ENCODE measurements around the gene LCE3C.
"Not testable (repeated sequence)": the region's sequence is repeated elsewhere in the genome, so short reads cannot be mapped to it uniquely, and the experiment has no call there.

The LCE3C gene, protein sequence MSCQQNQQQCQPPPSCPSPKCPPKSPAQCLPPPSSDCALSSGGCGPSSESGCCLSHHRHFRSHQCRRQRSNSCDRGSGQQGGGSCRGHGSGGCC

DNA sequence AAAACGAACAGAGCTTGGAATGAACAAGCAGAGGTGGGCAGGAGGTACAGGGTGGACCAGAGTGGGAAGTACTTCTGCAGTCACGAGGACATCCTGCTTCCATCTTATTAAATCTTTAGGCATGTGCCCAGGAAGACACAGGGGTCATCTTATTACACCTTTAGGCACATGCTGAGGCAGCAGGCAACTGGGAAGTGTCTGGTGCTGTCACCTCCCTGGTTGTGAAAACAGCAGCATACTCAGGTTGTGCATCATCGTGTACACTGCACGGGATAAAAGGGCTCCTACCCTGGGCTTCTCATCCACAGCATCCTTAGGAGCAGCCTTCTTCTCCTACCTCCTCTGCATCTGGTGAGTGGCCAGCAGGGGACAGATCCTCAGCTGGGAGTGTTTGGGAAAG, at the start of gene LCE3C:
LCE3C (plus strand) TSS at position 301 of the 400 bp plus-strand sequence. CDS start 498 bp downstream, outside the sequence.
- no peak for DNase-seq

DNA sequence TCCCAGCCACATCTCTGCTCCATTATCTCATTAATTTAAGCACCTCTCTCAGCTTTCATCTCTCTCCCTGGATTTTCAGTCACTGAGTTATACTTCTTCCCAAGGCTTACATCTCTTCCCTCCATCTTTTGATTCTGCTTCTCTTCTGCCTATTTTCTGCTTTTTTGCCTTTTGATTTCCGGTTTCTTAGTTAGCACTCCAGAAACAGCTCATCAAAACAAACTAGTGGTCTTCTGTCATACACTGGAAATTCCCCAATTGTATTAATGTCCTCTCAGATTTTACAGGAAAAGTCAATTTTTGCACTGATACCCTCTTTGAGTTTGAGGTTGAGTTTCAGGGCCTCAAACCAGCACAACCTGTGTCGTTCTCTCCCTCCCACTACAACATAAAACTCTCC, 34.9 kb upstream of the LCE3C start:
- no peak for DNase-seq

DNA sequence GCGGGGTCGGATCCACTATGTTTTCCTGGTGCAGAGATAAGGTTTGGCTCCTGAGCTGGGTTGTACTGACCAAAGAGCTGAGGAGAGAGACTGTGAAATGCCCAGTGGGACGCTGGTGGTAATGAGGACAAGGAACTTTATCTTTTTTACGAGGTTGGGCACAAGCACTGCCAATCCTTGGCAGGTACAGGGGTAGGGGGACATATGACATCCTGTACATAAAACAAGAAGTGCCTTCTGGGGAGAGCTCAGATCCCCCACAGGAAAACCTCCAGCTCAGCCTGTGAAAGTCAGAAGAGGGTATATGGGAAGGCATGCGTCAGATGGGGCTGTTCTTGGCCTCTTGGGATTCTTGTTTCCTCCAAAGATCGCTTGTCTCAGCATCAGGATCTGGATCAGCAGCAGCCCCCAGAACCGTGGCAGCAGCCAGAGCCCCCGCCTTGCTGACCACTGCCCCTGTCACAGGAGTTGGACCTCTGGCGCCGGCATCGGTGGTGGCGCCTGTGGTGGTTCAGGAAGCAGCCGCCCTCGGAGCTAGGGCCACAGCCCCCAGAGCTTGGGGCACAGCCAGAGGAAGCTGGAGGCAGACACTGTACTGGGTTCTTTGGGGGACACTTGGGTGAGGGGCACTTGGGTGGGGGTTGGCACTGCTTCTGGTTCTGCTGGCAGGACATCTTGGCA, 34.4 kb upstream of the LCE3C start:
- no peak for DNase-seq

DNA sequence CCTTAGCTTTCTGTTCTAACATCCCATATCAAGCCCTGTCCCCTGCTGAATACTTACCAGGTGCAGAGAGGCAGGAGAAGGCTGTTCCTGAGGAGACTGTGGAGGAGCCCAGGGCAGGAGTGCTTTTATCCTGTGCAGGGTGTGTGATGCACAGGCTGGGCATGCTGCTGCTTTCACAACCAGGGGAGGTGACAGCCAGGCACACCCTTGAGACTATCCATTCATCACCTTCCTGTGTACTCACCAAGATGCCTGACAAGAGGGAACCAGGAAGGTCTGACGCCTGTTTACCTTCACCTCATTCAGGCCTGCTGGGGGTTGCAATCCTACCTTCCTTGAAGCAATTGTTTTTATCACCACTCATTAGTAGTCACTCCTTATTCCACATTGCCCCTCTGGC, 33.4 kb upstream of the LCE3C start, which contains the start of gene LCE3E:
LCE3E (minus strand) TSS at position 100 of the 400 bp plus-strand sequence. CDS start 572 bp downstream, outside the sequence.
- DNase-seq: no peak

DNA sequence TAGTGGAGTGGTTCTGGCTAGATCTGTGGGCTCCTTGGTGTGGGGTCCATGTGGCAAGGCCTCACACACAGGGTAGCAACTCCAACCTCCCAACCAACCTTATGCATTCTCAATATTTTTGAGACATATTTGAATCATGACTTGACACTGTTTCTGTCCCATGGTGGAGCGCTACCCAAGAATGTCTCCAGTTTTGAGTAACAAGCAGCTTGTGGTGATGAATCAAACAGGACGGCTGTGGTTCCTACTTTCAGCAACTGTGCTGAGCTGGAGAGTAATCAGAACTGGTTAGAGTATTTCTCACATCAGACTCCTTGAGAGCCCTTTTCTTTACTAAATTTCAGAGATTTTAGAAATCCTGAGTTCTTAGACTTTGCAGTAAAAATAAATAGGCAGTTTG, 22.9 kb upstream of the LCE3C start:
- DNase-seq: no peak

DNA sequence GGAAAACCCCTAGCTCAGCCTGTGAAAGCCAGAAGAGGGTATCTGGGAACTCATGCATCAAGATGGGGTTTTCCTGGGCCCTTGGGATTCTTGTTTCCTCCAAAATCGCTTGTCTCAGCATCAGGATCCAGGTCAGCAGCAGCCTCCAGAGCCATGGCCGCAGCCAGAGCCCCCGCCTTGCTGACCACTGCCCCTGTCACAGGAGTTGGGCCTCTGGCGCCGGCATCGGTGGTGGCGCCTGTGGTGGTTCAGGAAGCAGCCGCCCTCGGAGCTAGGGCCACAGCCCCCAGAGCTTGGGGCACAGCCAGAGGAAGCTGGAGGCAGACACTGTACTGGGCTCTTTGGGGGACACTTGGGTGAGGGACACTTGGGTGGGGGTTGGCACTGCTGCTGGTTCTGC, 20.5 kb upstream of the LCE3C start:
- DNase-seq: not testable (repeated sequence)

DNA sequence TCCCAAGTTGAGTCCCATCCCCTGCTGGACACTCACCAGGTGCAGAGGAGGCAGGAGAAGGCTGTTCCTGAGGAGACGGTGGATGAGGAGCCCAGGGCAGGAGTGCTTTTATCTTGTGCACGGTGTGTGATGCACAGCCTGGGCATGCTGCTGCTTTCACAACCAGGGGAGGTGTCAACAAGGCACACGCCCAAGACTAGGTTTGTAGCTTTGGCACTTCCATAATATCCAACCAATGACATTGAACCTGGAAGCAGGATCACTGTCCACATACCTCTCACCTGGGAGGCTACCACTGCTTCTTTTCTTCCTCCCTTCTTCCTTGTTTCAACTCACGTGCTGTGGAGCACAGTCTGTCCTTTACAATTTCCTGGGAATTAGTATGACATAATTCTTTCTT, 19.6 kb upstream of the LCE3C start, which contains the start of gene LCE3D:
LCE3D (minus strand) TSS at position 84 of the 400 bp plus-strand sequence. CDS start 580 bp downstream, outside the sequence.
- no peak for DNase-seq

DNA sequence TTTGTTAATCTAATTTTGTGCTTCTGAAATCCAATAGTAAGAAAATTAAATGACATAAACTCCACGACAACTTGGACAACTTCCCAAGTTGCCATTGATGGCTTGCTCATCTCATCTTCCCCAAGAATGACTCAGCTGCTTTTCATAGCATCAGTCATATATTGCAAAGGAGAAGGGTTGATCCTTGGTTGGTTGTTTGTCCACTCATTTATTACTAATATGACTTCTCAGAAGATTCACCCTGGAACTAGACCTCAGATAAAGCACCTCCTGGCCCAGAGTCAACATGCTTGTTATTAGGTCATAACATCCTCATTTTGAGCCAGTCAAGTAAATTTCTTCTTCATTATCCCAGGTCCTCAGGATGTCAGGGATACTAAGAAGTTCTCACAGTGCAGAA, 17.4 kb upstream of the LCE3C start:
- DNase-seq: no peak

DNA sequence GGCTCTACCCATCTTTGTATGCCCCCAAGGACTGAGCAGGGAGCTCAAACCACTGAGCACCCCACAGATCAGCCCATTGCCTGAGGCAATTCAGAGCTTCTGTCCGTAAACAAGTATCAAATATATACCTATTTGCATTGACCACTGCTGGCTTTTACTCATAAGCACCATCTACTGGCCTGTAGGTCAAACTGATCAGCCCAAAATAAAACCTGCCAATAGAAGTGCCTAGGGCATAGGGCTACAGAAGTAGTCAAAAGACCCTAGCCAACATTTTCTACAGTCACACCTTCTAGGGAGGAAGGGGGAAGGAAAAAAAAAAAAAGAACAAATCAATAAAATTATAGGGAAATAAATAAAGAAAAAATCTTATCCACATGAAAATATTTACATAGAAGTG, 14.4 kb upstream of the LCE3C start:
- no peak for DNase-seq

DNA sequence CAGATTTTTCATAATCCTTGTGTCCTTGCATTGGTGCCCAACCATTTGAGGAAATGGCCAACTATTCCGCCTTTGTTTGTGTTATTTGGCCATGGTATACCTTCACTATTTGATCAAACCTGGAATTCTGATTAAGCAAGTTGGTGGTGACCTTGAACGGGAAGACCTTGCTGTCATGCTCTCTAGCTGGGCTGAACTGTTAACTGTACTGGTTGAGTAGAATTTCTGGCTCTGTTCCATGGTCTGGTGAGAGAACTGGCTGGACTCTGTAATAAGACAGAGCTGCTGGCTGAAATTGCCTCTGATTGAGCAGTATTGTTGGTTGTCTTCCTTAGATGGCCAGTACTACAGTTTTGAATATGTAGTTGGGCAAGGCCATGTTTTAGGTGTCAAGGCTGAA, 3.0 kb upstream of the LCE3C start:
- DNase-seq: no peak

DNA sequence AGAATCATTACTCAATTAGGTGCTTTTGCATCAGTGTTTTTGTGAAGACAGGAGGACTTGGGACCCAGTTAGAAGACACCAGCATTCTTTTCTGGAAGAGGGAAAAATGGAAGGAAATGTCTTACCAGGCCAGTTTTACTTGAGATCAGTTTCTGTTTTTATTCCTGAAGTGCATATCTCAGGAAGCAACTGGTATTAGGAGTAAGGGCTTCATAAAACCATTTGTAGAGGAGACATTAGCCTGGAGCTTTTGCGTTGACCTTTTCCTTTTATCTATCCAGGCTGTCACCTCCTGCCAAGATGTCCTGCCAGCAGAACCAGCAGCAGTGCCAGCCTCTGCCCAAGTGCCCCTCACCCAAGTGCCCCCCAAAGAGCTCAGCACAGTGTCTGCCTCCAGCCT, 13.5 kb downstream of the LCE3C start, which contains the start of gene LCE3B:
LCE3B (plus strand) TSS at position 301 of the 400 bp plus-strand sequence; CDS start at position 301, 0 bp downstream.
- DNase-seq: no peak

DNA sequence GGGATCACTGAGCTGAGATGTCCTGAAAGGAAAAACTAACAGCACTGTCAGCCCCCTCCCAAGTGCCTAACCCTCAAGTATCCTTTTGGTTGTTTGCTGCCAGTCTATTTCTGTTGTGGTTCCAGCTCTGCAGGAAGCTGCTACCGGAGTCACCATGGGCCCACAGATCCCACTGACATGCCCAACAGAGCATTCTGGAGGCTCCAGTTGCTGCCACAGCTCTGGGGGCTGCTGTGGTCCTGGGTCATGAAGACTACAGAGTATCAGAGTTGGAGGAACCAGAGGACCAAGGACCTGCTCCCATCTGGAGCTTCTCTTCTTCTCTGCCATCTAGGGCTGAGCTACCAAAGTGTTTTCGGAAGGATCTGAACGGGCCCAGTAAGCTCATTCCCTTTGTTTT, 22.0 kb downstream of the LCE3C start:
- DNase-seq: no peak

DNA sequence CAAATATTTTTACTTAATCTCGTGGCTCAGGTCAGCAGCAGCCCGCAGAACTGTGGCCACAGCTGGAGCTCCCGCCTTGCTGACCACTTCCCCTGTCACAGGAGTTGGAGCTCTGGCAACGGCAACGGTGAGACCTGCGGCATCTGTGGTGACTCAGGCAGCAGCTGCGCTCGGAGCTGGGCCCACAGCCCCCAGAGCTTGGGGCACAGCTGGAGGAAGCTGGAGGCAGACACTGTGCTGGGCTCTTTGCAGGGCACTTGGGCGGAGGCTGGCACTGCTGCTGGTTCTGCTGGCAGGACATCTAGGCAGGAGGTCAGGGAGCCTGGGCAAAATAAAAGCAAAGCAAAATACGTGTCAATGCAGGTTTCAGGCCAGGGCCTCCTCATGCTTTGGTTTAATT, 22.8 kb downstream of the LCE3C start, which contains the start of gene LCE3A:
LCE3A (minus strand) TSS at position 301 of the 400 bp plus-strand sequence; CDS start at position 301, 0 bp downstream.
- no peak for DNase-seq

DNA sequence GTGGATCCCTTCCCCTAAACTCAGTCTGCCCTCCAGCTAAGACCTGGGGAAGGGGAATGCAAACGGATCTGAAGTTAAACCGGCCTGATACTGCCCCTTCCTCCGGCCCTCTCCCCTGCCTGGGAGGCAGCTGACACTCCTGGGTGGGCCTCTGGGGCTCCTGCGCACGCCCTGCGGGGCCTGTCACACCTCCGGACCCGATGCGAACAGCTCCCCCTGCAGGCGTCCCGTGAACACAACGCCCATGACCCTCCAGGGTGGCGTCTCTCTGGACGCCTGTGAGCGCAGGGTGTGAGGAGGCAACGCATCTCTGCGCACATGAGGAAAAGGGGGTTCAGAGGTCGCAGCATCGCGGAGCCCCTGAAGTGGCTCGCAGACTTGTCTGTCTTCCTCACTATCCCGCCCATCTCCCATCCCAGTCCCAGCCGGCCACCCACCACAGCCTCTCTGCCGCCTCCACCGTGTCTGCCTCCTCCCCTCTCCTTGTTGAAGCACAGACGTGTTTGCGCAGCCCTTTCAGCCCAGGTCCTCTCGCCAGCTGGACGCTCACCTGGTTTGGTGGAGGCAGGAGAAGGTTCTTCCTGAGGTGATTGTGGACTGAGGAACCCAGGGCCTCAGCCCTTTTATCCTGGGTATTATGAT, 23.3 kb downstream of the LCE3C start:
- DNase-seq: peak; percentile 3

DNA sequence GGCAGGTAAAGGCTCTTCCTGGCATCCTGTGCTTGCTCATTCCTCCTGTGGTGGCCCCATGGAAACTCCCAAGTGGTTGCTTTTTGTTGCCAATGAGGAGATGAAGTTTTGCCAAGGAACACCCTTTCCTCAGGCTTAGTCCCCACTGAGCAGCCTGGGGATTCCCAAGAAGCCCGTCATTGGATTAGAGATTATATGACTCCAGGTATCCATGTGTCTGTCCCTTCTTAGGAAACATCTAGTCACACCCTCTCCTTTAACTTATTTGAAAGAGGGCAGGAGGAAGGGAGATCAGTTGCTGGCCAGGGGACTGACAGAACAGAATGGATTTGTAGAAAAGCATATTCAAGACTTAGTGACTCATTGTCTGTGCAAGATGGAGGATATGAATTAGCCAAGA, 26.7 kb downstream of the LCE3C start:
- no peak for DNase-seq

DNA sequence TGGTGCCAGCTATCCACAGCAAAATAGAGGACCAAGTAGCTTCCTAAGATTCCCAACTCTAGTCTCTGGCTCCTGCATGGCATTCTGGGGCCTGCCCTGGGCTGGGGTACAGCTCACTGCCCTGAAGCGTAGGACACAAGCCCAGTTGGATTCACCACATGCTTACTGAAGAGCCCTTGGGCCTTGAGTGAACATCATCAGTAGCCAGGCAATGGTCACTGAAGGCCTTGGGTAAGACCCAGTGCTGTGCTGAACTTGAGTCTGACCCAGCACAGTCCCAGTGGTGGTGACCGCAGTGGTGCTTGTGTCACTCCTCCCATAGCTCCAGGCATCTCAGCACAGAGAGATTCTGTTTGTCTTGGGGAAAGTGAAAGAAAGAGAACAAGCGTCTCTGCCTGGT, 30.6 kb downstream of the LCE3C start:
- no peak for DNase-seq

DNA sequence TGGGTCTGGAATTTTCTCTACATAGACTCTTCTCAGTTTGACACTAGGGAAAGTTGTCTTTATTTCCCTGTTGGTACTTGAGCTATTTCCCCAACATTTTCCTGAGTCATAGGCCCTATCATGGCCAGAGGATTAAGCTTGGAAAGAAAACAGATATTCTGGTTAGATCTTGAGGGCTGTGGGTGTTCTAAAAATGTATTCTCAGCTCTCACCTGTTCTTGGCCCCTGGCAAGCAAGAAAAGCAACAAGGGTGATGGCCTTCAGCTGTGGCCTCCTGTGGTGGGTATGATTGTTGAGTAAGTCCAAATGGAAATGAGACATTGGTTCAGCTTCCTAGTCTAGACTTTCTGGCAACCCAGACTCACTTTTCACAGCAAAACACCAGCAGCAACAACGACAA, 40.3 kb downstream of the LCE3C start:
- DNase-seq: no peak

DNA sequence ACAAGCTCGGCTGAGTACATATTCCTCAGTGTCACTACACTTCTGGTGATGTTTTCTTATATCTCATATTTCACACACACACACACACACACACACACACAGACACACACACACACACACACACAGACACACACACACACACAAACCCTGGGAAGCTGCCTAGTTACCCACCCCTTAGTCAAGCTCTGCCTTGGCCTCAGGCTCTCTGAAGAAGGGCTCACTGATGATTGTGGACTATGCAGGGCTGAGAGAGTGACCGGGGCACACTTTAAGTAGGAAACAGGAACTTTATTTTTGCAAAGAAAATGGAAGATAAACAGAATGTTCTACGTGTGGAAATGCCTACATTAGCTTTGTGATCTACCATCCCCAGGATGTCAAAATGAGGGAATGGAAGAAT, 43.9 kb downstream of the LCE3C start:
- no peak for DNase-seq

DNA sequence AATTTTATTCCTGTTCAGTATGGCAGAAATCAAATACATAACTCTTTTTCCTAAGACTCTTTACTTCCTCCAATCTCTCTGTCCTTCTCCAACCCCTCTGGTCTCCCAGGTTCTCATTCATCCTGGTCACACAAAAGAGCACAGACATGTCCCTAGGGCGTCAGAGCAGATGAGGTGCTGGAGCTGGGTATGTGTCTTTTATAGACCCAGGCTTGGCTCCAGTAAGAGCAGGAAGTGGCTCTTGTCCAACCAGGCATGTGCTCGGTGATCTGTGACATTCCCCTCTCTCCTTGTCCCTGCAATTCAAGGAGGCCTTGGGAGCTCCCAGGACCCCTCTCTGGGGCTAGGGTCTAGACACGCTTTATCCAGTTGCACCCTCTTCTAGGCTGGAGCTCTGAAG, 45.1 kb downstream of the LCE3C start:
- DNase-seq: no peak

DNA sequence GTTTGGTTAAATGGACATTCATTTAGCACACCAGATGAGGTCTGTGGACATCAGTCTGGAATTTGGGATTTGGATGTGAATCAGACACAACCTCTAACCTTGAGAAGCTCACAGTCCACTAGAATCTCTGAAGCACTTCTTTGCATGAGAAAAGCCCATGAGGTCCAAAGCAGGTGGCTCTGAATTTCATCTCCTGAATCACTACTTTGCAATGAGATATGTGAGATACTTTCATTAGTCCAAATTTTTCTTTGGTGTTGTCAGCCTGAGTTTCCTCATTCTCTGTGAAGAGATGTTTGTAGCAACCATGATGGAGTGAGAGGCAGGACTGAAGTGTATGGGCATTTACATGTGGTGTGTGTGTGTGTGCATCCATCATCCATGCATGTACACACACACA, 46.6 kb downstream of the LCE3C start:
- no peak for DNase-seq
